Panc1 (cell line): ENCODE results near the gene PHOX2B.

Source experiments
- POLR2AphosphoS5 ChIP-seq: IDR thresholded peaks from 2 replicates; pipeline ENCODE4 v1.6.1; 2012; ENCODE audit warnings: mild to moderate bottlenecking, low read depth, low read length, moderate library complexity
- TF ChIP-seq, protein P1 (sequence below): fragments of 450-650 bp; IDR thresholded peaks from 2 replicates; pipeline ENCODE4 v1.5.1; 2017; ENCODE audit warnings: mild to moderate bottlenecking
- TF ChIP-seq, protein P2 (sequence below), 2 experiments: IDR thresholded peaks; 2 replicates each; pipeline ENCODE4 v1.6.1; 2011 to 2012; ENCODE audit warnings: low read depth in 2 of 2, control low read depth in 1 of 2, low read length in 1 of 2, mild to moderate bottlenecking in 1 of 2, moderate library complexity in 1 of 2; ENCODE audit not compliant: insufficient read depth in 1 of 2

DNA sequence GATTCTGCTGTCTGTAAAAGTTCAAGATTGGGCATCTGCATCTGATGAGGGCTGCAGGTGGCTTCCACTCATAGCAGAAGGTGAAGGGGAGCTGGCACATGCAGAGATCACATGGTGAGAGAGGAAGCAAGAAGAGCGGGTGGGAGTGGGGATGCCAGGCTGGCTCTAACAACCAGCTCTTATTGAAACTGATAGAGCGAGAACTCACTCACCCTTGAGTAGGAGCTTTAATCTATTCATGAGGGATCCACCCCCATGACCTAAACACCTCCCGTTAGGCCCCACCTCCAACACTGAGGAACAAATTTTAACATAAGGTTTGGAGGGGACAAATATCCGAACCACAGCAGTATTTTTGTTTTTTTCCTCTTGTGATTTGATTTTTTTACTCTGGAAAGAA, 45.8 kb downstream of the PHOX2B start:
- TF ChIP-seq, protein P1, sequence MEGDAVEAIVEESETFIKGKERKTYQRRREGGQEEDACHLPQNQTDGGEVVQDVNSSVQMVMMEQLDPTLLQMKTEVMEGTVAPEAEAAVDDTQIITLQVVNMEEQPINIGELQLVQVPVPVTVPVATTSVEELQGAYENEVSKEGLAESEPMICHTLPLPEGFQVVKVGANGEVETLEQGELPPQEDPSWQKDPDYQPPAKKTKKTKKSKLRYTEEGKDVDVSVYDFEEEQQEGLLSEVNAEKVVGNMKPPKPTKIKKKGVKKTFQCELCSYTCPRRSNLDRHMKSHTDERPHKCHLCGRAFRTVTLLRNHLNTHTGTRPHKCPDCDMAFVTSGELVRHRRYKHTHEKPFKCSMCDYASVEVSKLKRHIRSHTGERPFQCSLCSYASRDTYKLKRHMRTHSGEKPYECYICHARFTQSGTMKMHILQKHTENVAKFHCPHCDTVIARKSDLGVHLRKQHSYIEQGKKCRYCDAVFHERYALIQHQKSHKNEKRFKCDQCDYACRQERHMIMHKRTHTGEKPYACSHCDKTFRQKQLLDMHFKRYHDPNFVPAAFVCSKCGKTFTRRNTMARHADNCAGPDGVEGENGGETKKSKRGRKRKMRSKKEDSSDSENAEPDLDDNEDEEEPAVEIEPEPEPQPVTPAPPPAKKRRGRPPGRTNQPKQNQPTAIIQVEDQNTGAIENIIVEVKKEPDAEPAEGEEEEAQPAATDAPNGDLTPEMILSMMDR, result no peak
- TF ChIP-seq POLR2AphosphoS5, result no peak
- TF ChIP-seq, protein P2, sequence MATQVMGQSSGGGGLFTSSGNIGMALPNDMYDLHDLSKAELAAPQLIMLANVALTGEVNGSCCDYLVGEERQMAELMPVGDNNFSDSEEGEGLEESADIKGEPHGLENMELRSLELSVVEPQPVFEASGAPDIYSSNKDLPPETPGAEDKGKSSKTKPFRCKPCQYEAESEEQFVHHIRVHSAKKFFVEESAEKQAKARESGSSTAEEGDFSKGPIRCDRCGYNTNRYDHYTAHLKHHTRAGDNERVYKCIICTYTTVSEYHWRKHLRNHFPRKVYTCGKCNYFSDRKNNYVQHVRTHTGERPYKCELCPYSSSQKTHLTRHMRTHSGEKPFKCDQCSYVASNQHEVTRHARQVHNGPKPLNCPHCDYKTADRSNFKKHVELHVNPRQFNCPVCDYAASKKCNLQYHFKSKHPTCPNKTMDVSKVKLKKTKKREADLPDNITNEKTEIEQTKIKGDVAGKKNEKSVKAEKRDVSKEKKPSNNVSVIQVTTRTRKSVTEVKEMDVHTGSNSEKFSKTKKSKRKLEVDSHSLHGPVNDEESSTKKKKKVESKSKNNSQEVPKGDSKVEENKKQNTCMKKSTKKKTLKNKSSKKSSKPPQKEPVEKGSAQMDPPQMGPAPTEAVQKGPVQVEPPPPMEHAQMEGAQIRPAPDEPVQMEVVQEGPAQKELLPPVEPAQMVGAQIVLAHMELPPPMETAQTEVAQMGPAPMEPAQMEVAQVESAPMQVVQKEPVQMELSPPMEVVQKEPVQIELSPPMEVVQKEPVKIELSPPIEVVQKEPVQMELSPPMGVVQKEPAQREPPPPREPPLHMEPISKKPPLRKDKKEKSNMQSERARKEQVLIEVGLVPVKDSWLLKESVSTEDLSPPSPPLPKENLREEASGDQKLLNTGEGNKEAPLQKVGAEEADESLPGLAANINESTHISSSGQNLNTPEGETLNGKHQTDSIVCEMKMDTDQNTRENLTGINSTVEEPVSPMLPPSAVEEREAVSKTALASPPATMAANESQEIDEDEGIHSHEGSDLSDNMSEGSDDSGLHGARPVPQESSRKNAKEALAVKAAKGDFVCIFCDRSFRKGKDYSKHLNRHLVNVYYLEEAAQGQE (IDR thresholded peaks at IDR 0.05; ENCODE audit: insufficient read depth in 1 of 2, low read depth in 2 of 2, low read length in 1 of 2), result no peak
